HG02885 (cell line): ENCODE measurements around the gene IGF2R.

ENCODE experiments used
- ATAC-seq: cut with Tn5 transposase; IDR thresholded peaks from one replicate; pipeline ENCODE4 v1.9.1; 2021; ENCODE audit warnings: mild to moderate bottlenecking; ENCODE audit not compliant: unreplicated experiment, poor library complexity

IGF2R gene

GRCh38 chr6:160063771-160064413, 95.0 kb downstream of the IGF2R start:
- ATAC-seq: no peak

GRCh38 chr6:160065200-160065599, 96.3 kb downstream of the IGF2R start:
- no peak for ATAC-seq

- ATAC-seq: no peak
Measured at GRCh38 chr6:160067564-160067963, 98.7 kb downstream of the IGF2R start.

GRCh38 chr6:160068346-160068745, 99.5 kb downstream of the IGF2R start:
- no peak for ATAC-seq

GRCh38 chr6:160069050-160069454, 100.2 kb downstream of the IGF2R start:
- ATAC-seq: peak; percentile 98

- ATAC-seq: peak; percentile 15
Measured at GRCh38 chr6:160069459-160069858, 100.6 kb downstream of the IGF2R start.

GRCh38 chr6:160070427-160070826, 101.5 kb downstream of the IGF2R start:
- no peak for ATAC-seq

- ATAC-seq: no peak
Measured at GRCh38 chr6:160070831-160071230, 101.9 kb downstream of the IGF2R start.

GRCh38 chr6:160071805-160072690, 103.2 kb downstream of the IGF2R start:
- no peak for ATAC-seq

- ATAC-seq: no peak
Measured at GRCh38 chr6:160073272-160073671, 104.4 kb downstream of the IGF2R start.

GRCh38 chr6:160076009-160076408, 107.1 kb downstream of the IGF2R start:
- ATAC-seq: peak; percentile 75

- ATAC-seq: no peak
Measured at GRCh38 chr6:160077024-160077423, 108.1 kb downstream of the IGF2R start.

- no peak for ATAC-seq
Measured at GRCh38 chr6:160077526-160077925, 108.6 kb downstream of the IGF2R start.

- no peak for ATAC-seq
Measured at GRCh38 chr6:160078883-160079685, 110.2 kb downstream of the IGF2R start.

GRCh38 chr6:160079686-160080043, 110.8 kb downstream of the IGF2R start:
- no peak for ATAC-seq

- no peak for ATAC-seq
Measured at GRCh38 chr6:160080097-160080496, 111.2 kb downstream of the IGF2R start.

GRCh38 chr6:160081398-160081797, 112.5 kb downstream of the IGF2R start:
- no peak for ATAC-seq

- no peak for ATAC-seq
Measured at GRCh38 chr6:160082627-160083026, 113.7 kb downstream of the IGF2R start.

- no peak for ATAC-seq
Measured at GRCh38 chr6:160084198-160084776, 115.4 kb downstream of the IGF2R start.

GRCh38 chr6:160085226-160085625, 116.3 kb downstream of the IGF2R start:
- no peak for ATAC-seq
